ENCODE results near the gene NCKAP5.

NCKAP5 gene

DNA sequence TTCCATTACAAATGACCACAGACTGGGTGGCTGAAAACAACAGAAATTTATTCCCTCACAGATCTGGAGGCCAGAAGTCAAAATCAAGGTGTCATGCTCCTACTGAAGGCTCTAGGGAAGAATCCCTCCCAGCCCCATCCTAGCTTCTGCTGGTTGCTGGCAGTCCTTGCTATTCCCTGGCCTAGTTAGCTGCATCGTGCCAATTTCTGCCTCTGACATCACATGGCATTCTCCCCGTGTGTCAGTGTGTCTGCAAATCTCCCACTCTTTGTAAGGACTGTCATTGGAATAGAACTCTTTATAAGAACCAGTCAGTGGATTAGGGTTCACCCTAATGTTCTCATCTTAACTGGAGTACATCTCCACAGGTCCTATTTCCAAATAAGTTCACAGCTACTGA lies 30.5 kb upstream of the NCKAP5 start:
- in situ Hi-C loops (cut with MboI; ENCODE audit: low pct_unique_long_range_greater_than_20kb, low sequenced_read_pairs, unreplicated experiment), result no loop called here
- TF ChIP-seq, protein P1, sequence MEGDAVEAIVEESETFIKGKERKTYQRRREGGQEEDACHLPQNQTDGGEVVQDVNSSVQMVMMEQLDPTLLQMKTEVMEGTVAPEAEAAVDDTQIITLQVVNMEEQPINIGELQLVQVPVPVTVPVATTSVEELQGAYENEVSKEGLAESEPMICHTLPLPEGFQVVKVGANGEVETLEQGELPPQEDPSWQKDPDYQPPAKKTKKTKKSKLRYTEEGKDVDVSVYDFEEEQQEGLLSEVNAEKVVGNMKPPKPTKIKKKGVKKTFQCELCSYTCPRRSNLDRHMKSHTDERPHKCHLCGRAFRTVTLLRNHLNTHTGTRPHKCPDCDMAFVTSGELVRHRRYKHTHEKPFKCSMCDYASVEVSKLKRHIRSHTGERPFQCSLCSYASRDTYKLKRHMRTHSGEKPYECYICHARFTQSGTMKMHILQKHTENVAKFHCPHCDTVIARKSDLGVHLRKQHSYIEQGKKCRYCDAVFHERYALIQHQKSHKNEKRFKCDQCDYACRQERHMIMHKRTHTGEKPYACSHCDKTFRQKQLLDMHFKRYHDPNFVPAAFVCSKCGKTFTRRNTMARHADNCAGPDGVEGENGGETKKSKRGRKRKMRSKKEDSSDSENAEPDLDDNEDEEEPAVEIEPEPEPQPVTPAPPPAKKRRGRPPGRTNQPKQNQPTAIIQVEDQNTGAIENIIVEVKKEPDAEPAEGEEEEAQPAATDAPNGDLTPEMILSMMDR (IDR thresholded peaks at IDR 0.05; ENCODE audit: extremely low read depth, insufficient read depth, missing control alignments), result no peak
- DNase-seq (ENCODE audit: low spot score), result no peak

DNA sequence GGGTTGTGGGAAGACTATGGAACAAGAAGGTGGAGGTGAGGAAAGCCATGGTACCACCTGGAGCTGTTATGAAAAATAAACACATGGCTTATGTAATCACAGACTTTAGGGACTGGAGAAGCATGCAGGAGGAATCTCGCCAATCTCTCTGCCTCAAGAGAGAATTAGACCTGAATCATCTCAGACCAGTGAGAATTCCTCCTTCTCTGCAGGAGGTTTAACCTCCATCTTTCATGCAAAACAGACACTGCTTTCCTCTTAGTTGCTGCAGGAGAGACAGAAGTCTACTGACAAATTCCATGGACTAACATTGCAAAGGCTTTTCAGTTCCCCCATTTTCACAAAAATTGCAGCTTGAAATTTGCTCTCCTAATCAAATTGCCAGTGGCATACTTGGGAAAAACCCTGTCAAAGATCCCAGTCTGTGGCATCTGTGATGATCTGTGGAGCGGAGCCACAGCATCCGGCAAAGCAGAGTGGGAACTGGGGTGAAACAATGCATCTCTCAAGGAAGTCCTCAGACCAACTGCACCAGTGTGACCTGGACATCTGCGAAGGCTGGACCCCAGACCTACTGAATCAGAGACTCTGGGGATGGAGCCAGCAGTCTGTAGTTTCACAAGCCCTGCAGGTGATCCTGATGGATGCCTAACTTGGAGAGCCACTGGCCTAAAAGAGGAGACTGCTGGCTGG lies 28.6 kb upstream of the NCKAP5 start:
- in situ Hi-C loops (cut with MboI; ENCODE audit: low pct_unique_long_range_greater_than_20kb, low sequenced_read_pairs, unreplicated experiment), result no loop called here
- no peak for DNase-seq (ENCODE audit: low spot score)
- TF ChIP-seq, protein P1 (IDR thresholded peaks at IDR 0.05; ENCODE audit: extremely low read depth, insufficient read depth, missing control alignments), result no peak

DNA sequence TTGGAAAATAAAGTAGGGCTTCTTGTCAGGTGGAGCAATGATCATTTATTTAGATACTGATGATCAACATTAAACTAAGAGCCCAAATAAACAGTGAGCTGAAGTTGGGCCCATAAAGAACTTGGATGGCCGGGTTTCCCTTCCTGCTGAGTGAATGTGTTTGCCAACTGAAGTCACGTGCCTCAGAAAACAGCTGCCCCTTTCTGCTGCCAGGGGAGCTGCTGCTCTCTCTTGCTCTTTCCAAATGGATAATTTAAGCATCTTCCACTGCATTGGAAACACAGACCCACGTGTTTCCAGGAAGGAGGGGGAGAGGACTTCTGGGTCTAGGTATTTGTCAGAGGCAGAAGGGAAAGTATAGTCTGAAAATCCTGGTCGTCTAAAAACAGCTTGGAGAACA lies 22.9 kb upstream of the NCKAP5 start:
- in situ Hi-C loops (cut with MboI; ENCODE audit: low pct_unique_long_range_greater_than_20kb, low sequenced_read_pairs, unreplicated experiment), result no loop called here
- TF ChIP-seq, protein P1 (IDR thresholded peaks at IDR 0.05; ENCODE audit: extremely low read depth, insufficient read depth, missing control alignments), result no peak
- no peak for DNase-seq (ENCODE audit: low spot score)

DNA sequence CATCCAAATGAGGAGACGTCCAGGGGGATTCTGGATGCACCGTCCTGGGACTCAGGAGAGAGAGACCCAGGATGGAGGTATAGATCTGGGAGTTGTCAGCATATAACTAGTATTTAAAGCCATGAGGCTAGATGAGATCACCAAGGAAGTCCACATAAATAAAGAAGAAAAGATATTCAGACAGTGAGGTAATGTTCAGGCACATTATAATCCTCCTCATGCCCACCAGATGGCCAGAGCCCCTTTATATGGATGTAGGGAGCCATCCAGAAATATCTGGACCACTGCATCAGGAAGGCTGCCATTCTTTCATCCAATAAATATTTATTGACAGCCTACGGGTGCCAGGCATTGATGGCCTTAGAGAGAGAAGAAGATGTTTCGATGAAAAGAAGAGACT lies 21.2 kb upstream of the NCKAP5 start:
- in situ Hi-C loops (cut with MboI; ENCODE audit: low pct_unique_long_range_greater_than_20kb, low sequenced_read_pairs, unreplicated experiment), result no loop called here
- no peak for DNase-seq (ENCODE audit: low spot score)
- TF ChIP-seq, protein P1 (IDR thresholded peaks at IDR 0.05; ENCODE audit: extremely low read depth, insufficient read depth, missing control alignments), result no peak

DNA sequence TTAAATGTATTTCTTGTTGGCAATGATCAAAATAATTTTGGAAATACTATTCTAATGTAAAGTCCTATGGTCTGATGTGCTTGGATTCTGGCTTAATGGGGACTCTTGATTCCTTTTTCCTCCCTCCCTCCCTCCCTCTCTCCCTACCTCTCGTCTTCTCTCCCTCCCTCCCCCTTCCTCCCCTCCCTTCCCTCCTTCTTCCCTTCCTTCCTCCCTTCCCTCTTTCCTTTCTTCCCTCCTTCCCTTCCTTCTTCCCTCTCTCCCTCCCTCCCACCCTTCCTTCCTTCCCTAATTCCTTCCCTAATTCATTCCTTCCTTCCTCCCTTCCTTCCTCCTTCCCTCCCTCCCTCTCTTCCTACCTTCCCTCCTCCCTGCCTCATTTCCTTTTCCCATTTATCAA lies 19.9 kb upstream of the NCKAP5 start:
- DNase-seq (ENCODE audit: low spot score), result no peak
- TF ChIP-seq, protein P1 (IDR thresholded peaks at IDR 0.05; ENCODE audit: extremely low read depth, insufficient read depth, missing control alignments), result no peak
- in situ Hi-C loops (cut with MboI; ENCODE audit: low pct_unique_long_range_greater_than_20kb, low sequenced_read_pairs, unreplicated experiment), result no loop called here

DNA sequence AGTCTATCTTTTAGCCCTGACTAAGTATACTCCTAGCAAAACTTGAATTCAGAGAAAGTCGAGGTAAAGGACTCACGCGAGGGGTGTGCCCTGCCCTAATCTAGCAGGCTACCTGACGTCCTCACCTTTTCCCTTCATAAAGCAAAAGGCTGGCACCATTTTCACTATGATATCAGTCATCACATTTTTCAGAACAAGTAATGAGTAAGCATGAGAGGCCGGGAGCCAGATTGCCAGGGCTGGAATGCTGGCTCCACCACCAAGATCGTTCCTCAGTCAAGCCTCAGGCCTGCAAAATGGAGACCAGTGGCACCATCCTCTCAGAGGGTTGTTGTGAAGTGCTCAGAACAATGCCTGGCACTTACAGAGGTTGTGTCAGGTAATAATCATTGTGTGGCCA lies 18.7 kb upstream of the NCKAP5 start:
- in situ Hi-C loops (cut with MboI; ENCODE audit: low pct_unique_long_range_greater_than_20kb, low sequenced_read_pairs, unreplicated experiment), result no loop called here
- TF ChIP-seq, protein P1 (IDR thresholded peaks at IDR 0.05; ENCODE audit: extremely low read depth, insufficient read depth, missing control alignments), result no peak
- no peak for DNase-seq (ENCODE audit: low spot score)
